GM19455 (cell line): Measurements from ENCODE around the gene ACY1.

Experiments
- ATAC-seq: cut with Tn5 transposase; IDR thresholded peaks from one replicate; pipeline ENCODE4 v1.9.1; 2021; ENCODE audit not compliant: unreplicated experiment

The ACY1 gene

DNA sequence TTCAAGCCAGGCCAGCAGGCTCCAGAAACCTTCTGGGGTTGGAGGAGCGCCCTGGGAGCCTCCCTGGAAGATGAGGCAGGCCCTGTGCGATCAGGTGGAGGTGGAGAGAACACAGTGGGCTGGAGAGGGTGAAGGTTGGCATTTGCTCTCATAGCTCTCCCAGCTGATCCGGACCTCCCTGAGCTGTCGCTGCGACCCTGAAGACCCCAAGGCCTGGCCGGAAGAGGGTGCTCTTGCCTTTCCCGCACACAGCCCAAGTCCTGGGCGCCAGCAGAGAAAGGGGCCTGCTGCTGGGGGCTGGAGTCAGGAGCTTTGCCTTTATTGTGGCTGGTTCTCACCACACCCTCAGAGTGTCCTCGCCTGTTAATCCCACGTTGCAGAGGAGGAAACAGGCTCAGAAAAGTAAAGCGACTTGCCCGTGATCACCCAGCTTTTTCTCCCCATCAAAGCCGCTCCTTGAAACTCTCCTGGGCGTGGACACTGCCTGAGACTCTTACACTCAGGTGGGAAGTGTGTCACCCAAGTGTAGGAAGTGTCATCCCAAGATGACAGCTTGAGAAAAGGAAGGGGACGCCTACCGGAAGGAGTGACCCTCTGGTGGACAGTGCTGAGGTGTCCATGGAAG is 20.9 kb downstream of the ACY1 start:
- ATAC-seq = no peak

DNA sequence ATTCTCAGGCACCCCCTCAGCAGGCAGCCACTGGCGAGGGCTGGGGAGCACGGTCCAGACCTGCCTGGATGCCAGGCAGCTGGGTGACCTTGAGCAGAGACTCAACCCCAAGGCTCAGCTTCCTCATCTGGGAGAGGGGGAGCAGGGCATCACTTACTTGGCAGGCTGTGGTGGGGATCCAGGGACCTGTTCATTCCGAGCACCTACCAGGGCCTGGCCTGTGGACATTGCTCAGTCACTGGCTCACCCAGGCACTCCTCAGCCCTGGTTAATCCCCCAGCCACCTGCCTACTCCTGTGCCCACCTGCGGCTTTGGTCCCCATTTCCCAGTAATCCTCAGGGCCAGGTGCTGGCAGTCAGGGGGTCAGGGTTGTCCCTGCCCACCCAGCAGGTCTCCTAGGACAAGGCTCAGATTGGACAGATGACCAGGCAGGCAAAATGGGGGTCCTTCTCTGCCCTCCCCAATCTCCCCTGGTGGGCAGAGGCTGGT is 21.6 kb downstream of the ACY1 start:
- no peak for ATAC-seq

DNA sequence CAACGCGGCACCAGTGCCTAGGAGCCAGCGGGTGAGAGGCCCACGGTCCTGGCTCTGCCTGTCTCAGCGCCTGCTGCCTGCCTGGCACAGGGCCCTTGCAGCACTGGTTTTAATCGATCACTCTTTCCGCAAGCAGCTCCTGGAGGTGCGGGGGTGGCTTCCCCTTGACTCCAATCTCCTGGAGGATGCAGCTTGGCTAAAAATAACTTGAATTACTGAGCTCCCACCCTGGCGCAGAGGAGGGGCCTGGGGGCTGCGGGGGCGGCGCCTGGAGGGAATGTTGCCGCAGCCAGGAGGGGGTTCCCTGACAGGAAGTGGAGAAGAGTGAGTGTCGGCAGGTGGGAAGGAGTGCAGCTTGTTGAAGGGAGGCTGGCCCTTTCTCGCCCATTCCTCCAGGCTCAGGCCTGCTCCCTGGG is 22.2 kb downstream of the ACY1 start:
- ATAC-seq = no peak

DNA sequence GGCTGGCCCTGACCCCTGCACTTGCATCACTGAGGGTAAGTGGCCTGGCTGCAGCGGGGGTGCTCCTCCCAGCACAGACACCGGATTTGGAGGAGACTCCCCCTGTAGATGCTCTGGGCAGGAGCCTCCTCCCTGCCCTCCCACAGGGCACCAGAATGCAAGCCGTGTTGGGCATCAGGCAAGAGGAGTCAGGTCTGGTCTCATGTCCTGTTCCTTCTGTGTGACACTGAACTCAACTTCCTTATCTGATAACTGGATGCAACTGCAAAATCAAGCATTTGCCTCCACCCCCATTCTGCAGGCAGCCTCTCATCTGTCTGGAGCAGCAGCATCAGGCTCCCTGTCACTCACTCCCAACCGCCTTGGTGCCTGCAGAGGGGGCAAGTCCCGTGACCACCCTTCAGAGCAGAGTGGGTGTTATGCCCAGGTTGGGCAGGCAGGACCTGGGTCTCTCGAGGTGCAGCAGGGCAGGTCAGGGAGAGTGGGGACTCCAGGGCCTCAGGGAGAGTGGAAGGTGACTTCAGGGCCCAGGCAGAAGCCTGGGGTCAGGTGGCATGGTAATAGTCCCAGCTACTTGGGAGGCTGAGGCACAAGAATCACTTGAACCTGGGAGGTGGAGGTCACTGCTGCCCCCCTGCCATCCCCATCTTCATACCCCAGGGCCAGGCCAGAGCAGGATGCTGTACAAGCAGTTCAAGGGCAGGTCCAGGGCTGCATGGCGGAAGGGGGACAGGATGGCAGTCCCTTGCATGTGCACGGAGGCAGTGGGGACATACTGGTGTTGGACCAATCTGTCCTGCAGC is 22.9 kb downstream of the ACY1 start:
- no peak for ATAC-seq

DNA sequence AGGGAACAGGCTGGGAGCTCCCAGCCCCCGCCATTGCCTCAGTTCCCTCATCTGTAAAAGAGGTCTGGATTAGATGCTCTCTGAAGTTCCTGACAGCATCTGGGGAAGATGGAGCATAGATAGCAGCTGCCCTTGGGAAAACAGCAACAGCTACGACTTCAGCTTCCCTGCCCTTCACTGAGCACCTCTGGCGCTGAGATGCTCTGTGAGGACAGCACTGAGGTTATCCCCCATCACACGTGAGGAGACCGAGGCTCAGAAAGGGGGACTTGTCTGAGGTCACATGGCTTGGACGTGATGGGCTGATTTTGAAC is 23.4 kb downstream of the ACY1 start:
- ATAC-seq = no peak

DNA sequence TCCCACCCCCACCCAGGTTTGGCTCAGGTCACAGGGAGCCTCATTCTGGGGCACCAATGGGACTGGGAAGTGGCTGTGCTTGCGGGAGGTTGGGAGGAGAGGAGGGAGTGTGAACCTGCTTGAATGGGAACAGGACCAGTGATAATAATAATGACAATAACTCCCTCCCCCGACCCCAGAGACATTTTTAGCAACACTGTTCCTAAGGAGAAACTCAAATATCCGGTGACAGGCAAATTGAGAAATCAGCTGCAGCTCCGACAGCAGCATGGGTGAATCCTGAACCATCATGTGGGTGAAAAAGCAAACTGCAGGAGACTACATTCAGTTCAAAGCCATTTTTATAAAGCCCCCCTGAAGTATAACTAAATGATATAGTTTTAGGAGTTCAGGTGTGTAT is 24.0 kb downstream of the ACY1 start:
- no peak for ATAC-seq

DNA sequence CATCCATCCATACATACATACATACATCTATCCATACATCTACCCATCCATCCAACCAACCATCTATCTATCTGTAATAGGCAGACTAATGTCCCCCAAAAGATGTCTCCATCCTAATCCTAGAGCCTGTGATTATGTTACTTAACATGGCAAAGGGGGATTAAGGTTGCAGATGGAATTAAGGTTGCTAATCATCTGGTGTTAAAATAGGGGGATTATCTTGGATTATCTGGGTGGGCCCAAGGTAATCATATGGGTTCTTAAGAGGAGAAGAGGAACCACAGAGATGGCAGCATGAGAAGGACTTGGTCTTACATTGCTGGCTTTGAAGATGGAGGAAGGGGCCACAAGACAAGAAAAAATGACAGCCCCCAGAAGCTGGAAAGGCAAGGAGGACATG is 27.1 kb downstream of the ACY1 start:
- no peak for ATAC-seq

DNA sequence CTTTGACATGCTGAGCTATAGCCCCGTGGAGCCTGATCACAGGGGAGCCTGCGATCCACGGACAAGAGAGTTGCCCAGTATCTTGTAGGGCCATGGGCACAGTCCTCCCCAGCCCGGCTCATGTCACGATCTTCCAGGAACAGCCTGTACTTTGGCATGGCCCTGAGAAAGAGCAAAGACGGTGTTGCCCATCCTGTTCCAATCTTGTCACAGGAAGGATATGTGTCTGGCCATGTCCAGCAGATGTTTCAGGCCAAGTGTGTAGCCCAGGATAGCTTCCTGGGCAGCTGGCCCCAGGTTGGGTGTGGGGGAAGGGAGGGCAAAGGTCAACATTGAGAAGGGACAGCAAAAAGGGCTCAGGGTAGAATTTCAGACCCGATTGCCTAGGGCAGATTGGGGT is 29.4 kb downstream of the ACY1 start:
- ATAC-seq = no peak

DNA sequence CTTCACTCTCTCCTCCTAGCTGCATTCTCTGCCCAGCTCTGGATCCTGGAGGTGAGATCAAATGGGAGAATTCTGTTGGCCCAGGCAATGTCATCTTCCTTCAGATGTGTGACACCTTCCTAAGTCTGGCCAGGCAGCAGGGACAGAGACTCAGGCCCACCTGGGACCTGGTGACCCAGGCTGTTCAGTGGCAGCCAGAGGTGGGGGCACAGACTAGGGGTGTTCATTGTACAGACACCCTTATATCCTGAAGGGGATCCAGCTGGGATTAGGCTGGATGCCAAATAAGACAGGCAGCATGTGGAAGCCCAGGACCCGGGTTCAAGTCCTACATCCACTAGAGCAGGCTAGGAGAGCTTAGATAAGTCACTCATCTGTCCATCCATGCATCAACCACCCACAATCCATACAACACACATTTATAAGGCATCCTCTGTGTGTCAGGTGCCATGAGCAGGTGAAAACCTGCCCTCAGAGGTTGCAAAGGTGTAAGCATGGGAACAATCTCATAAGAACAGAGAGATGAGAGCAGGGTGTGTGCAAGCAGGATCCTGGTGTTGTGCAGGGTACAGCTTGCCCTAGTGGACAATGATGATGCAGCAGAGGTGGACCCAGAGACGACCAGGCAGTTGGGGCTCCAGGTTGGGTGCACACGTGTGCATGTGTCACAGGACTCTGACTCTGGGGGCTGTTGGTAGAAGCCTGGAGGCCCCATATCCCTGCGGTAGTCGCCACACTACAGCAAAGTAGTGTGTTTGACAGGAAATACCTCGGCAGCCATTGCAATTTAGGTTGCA is 30.7 kb downstream of the ACY1 start:
- ATAC-seq = no peak

DNA sequence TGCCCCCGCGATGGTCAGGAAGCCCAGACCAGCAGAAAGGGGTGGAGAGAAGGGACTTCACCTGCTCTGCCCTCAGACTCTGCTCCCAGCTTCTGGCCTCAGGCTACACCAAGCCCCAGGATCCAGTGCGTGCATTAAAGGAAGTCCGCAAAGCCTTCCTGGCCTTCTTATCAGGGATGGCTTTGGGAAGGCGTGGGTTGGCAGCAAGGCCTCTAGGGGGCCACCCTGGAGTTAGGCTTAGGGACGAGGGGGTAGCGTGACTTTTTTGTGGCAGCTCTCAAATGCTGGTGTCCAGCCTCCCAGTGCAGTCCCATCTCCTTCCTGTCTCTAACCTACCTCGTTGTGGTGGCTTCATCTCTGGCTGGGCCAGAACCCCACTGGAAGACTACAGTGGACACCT is 31.3 kb downstream of the ACY1 start:
- no peak for ATAC-seq

DNA sequence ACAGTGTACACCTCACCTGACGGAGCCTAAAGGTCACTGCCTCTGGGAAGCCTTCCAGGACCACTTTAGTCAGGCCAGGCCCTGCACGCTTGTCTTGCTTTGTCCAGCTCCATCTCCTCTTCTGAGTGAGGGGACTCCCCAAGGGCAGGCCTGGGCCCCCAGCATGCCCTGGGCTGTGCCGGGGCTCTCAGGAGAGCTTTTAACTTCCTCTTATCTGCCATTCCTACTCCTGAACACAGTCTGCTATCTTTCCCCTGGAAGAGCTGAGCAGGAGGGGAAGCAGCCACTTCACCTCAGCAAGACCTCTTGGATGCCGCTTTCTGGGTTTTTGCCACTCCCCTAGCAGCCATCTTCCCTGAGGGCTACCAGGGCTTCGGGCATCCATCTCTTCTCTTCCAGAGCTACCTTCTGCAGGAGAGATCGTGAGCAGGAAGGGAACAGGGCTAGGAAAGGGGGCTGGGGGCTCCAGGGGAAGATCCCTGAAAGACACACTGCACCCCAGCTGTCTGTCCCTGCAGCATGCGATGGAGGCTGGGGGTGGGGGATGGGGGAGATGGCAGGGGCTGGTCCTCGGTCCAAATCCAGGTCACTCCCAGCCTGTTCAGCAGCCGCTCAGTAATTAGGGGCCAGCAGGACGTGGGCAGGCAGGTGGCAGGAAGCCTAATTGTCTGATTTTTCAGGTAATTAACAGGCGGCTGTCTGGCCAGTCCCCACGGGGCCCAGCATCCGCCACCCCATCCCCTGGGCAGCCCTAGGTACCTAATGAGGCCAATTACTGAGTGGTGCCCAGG is 32.3 kb downstream of the ACY1 start:
- no peak for ATAC-seq

DNA sequence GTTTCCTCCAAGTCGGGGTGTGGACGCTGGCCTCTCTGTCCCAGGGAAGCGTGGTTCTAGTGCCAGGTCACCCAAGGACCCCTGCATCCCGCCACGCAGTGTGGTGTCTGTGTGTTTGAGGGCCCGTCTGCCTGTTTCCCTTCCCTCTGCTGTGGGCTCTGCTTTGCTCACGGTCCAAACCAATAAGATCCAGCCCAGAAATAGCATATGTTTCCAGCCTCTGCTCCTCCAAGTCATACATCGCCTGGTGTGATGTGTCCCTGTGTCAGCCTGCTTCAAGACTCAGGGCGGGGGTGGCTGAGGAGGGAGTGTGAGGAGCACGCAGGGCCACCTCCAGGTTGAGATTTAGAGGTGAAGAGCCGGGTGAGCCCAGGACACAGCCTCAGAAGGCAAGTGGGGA is 34.3 kb downstream of the ACY1 start:
- no peak for ATAC-seq

DNA sequence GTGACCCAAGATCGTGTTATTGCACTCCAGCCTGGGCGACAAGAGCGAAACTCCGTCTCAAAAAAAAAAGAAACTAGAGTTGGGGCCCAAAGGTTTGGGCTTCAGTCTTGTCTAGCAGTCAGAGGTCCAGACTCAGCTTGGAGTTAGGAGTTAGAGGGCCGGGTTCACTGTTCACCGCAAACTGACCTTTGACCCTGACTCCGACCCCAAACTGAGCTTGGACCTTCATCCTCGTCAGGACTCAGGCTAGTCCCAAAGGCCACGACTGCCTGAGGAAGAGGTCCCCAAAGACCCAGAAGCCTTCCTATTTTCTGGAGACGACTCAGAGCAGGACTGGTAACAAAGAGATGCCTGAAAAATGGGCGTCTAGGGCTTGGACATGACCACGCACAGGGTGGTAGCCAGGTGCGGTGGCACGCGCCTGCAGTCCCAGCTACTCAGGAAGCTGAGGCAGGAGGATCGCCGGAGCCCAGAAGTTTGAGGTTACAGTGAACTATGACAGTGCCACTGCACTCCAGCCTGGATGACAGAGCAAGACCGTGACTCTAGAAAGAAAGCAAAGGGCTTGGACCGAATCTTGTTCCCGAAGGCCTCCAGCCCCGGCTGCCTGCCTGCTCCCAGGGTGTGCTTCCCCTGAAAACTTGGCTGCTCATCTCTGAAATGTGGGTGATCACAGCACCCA is 35.1 kb downstream of the ACY1 start:
- ATAC-seq = no peak

DNA sequence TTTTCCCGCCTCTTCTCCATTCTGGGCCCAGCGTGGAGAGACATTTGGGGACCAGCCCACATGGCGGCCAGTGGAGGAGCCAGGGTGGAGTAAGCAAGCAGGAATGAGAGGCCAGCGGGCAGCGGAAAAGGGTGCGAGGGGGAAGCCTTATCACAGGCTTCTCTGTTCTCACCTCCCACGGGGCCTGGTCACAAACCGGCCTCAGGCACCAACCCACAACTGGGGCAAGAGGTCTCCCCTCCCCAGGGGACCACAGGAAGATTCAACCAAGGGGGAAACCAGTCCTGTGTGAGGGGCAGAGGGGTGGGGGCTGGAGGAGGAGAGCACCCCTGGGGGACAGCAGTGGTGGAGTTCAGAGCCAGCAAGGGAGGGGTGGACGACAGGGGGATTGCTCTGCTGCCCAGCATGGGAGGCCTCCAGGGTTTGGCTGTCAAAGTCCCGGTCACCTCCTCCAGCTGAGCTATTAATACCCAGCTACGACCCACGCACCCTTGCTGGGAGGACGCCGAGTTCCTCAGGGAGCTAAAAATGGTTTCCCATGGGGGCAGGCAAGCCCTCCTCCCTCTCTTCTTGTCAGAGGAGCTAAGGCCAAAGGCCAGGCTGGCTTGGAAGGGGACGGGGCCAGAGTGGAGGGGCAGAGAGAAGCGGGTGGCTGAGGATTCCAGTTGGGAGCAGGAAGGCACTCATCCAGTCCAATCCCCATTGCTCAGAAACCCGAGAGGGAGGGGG is 36.2 kb downstream of the ACY1 start:
- ATAC-seq = no peak

DNA sequence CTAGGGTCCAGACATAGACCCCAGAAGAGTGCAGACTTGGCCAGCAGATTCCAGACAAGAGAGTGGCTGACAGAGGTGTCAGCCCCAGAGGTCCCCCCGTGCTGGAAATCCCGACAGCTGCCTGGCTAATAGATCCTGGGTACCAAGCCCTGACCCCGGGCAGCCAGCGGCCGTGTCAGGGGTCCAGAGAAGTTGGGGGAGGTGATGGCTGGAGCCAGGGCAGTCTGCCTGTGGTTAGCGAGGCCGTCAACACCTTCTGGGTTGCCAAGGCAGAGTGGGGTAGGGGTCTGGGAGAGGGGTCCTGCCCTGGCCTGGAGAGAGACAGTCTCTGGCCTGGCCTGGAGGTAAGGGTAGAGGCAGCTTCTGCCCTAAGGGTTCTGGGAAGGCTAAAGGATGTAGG is 37.5 kb downstream of the ACY1 start:
- ATAC-seq = no peak

DNA sequence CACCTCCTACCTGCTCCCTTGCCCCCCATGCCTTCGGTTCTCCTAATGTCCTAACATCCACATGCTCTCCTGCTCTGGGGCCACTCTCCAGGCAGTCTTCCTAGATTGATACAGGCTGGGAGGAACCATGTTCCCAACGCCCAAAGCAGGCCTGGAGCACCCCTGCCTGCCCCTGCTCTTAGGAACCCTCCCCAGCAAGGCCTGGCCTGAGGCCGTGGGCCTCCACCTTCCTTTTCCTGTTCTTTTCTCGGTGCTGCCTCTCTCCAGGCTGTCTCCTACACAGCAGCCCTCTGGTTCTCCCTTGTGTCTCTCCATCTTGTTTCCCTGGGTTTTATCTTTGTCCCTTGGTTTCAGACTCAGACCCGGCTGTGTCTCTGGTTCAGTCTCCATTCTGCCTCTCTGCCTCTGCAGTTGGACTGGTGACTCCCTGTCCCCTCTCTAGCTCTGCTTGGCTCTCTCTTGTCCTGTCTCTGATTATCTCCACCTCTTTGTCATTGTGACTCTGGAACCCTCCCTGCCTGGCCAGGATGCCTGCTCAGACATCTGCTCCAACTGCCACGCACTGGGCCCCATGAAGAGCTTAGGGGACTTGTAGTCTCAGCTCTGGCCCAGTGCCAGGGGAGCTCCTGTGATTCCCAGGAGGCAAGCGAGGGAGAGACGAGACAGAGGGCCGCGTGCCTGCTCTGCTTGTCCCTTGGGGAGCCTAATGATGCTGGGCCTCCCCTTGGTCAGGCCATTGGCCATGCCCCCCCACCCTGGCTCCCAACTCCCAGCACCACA is 38.3 kb downstream of the ACY1 start:
- ATAC-seq = no peak

DNA sequence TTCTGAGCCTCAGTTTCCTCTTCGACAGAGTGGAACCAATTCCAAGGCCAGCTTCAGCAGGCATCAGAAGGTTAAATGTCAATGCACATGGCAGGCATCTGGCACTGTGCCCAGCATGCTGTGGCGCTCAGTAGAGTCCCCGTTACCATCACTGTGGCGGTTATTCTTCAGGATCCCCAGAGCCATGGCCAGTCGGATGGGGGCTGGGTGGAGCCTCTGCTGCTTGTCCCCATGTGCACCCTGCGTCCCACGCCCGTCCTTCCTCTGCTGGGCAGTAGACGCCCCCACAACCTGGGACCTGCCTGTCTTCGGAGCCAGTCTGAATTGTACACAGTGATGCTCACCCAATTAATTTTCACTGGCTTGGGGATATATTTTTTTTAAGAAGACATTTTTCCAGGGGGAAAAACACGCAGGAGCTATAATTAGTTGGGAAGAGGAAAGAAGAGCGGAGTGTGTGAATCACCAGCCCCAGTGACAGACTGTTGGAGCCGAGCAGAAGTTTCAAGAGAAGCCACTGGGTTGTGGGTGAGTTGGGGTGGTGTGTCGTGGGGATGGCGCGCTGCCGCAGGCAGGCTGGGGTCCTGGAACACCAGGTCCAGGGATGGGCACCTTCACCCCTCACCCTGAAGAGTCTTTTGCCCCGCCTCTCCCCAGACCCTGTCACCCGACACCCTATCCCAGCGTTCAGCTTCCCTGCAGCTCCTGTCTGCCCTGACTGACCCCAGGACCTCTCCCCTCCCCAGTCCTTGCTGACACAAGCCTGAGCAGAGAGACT is 39.2 kb downstream of the ACY1 start:
- no peak for ATAC-seq

DNA sequence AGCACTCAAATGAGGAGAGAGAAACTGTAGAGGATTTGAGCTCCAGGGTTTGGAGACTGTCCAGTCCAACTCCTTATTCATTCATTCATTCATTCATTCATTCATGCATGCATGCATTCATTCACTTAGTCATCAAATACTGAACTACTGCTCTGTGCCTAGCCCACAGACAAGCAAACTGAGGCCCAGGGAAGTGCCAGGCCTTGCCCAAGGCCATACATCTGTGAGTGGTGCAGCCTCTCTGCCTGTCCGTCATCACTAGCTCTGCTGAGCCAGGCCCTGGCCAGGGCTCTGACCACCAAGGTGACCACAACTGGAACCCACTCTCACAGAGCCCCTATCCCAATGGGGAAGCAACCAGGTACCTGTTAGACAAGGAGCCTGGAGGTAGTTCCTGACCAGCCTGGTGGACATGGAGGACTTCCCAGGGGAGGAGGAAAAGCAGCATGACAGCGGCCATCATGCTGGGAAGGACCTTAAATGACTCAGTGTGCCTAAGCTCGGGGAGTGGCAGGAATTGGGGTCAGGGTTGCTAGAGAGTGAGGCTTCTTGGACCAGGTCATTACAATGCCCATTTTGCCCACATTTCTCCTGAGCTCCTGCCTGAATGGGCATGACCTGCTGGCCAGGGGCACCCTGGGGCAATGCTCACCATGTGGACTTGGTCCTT is 39.9 kb downstream of the ACY1 start:
- no peak for ATAC-seq
